ENCODE measurements around the gene PHACTR4. TPM values are rescaled to one million over a fixed set of nuclear protein-coding genes. Genes with fewer than 3 reads are reported as not detected.
"Not testable (repeated sequence)": the region's sequence is repeated elsewhere in the genome, so short reads cannot be mapped to it uniquely, and the experiment has no call there.

PHACTR4 gene
- total RNA-seq, 1 donor from 2014 or later: 10.3 TPM

- DNase-seq (ENCODE audit: low read depth in 2 of 2): no peak
Observed at GRCh38 chr1:28428990-28429520, 59.5 kb downstream of the PHACTR4 start.

GRCh38 chr1:28436211-28436769 lies 66.8 kb downstream of the PHACTR4 start:
- no peak for DNase-seq (ENCODE audit: low read depth in 2 of 2)

DNA sequence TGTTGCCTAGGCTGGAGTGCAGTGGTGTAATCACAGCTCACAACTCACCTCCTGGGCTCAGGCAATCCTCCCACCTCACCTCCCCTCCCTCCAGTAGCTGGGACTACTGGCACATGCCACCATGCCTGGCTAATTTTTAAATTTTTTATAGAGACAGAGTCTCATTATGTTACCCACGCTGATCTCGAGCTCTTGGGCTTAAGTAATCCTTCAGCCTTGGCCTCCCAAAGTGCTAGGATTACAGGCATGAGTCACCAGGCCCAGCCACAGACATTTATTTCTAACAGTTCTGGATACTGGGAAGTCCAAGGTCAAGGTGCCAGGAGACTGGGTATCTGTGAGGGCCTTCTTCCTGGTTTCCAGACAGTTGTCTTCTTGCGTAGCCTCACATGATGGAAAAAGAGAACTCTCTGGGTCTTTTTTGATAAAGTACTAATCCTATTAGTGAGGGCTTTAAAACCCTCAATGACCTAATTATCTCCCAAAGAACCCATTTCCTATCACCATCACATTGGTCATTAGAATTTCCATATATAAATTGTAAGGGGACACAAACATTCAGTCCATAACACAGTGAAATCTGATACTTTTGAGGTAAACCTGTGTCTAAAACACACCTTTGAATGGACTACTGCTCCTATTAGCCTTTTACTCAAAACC lies 67.9 kb downstream of the PHACTR4 start:
- peak; percentile 30 to 77 for DNase-seq (ENCODE audit: low read depth in 2 of 2)

GRCh38 chr1:28437924-28438699 lies 68.6 kb downstream of the PHACTR4 start:
- DNase-seq (ENCODE audit: low read depth in 2 of 2): peak; percentile 84 to 91

GRCh38 chr1:28439320-28439719 lies 69.8 kb downstream of the PHACTR4 start:
- no peak for DNase-seq (ENCODE audit: low read depth in 2 of 2)

GRCh38 chr1:28441674-28442073 lies 72.1 kb downstream of the PHACTR4 start:
- DNase-seq (ENCODE audit: low read depth in 2 of 2): no peak

DNA sequence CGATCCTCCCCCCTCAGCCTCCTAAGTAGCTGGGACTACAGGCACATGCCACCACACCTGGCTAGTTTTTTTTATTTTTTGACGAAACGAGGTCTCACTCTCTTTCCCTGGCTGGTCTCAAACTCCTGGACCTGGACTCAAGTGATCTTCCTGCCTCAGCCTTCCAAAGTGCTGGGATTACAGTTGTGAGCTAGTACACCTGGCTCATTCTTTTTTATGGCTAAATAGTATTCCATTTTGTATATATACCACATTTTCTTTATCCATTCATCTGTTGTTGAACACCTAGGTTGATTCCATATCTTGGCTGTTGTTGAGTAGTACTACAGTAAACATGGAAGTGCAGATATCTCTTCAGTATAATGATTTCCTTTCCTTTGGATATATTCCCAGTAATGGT lies 74.0 kb downstream of the PHACTR4 start:
- no peak for DNase-seq (ENCODE audit: low read depth in 2 of 2)

GRCh38 chr1:28447679-28448078 lies 78.1 kb downstream of the PHACTR4 start:
- DNase-seq (ENCODE audit: low read depth in 2 of 2): peak in 1 of 2 donors; percentile 64

GRCh38 chr1:28448094-28448611 lies 78.6 kb downstream of the PHACTR4 start:
- not testable (repeated sequence) for DNase-seq (ENCODE audit: low read depth in 2 of 2)

GRCh38 chr1:28449904-28450303 lies 80.4 kb downstream of the PHACTR4 start:
- DNase-seq (ENCODE audit: low read depth in 2 of 2): peak; percentile 23 to 74

- no peak for DNase-seq (ENCODE audit: low read depth in 2 of 2)
Observed at GRCh38 chr1:28450561-28450960, 81.0 kb downstream of the PHACTR4 start.

DNA sequence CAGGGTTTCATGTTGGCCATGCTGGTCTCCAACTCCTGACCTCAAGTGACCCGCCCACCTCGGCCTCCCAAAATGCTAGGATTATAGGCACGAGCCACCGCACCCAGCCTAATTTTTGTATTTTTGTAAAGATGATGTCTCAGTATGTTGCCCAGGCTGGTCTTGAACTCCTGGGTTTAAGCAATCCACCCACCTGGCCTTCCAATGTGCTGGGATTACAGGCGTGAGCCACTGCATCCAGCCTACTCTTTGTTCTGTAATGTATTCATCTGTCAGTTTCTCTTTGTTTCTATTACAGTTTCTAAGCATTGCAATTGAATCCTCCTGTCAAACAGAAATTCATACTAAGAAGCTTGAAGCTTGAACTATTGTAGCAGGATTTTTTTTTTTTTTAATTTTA lies 81.5 kb downstream of the PHACTR4 start:
- no peak for DNase-seq (ENCODE audit: low read depth in 2 of 2)

DNA sequence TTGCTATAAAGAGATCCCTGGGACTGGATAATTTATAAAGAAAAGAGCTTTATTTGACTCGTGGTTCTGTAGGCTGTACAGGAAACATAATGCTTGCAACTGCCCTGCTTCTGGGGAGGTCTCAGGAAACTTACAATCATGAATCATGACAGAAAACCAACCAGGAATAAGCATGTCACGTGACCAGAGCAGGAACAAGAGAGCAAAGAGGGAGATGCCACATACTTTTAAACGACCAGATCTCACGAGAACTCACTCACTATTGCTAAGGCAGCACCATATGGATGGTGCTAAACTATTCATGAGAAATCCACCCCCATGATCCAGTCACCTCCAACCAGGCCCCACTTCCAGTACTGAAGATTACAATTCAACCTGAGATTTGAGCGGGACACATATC lies 86.5 kb downstream of the PHACTR4 start:
- peak; percentile 90 to 91 for DNase-seq (ENCODE audit: low read depth in 2 of 2)

GRCh38 chr1:28457678-28458077 lies 88.1 kb downstream of the PHACTR4 start:
- no peak for DNase-seq (ENCODE audit: low read depth in 2 of 2)

GRCh38 chr1:28458237-28459228 lies 89.0 kb downstream of the PHACTR4 start:
- peak; percentile 38 to 88 for DNase-seq (ENCODE audit: low read depth in 2 of 2)

DNA sequence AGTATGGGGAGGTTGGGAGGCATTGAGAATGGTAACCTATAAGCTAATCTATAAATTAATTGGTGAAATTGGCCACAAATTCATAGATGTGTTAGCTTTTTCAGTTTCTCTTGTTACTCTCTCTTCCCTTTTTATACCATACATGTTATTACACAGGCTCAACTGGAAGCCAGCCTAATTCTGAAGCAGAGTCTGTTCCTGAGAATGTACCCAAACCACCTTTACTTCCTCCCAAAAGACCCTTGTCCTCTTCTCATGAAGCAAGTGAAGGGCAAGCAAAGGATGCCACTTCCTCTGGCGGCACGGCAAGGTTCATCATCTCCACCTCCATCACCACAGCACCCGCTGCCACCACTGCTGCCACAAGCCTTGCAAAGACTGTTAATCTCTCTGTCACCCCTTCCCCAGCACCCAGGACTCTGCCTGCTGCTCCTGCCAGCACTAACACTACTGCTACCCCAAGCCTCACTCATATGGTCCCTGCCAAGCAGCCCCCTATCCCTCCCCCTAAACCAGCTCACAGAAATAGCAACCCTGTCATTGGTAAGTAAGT lies 96.8 kb downstream of the PHACTR4 start:
- DNase-seq (ENCODE audit: low read depth in 2 of 2): no peak

DNA sequence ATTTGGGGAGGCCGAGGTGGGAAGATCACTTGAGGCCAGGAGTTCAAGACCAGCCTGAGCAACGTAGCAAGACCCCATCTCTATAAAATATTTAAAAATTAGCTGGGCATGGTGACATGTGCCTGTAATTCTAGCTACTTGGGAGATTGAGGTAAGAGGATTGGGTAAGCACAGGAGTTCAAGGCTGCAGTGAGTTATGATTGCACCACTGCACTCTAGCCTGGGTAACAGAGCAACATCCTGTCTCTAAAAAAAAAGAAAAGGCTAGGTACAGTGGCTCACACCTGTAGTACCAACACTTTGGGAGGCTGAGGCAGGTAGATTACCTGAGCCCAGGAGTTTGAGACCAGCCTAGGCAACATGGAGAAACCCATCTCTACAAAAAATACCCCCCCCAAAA lies 100.6 kb downstream of the PHACTR4 start:
- DNase-seq (ENCODE audit: low read depth in 2 of 2): no peak

- DNase-seq (ENCODE audit: low read depth in 2 of 2): not testable (repeated sequence)
Observed at GRCh38 chr1:28479497-28479896, 110.0 kb downstream of the PHACTR4 start.

- DNase-seq (ENCODE audit: low read depth in 2 of 2): no peak
Observed at GRCh38 chr1:28480308-28480707, 110.8 kb downstream of the PHACTR4 start.

GRCh38 chr1:28482138-28482537 lies 112.6 kb downstream of the PHACTR4 start:
- DNase-seq (ENCODE audit: low read depth in 2 of 2): no peak

DNA sequence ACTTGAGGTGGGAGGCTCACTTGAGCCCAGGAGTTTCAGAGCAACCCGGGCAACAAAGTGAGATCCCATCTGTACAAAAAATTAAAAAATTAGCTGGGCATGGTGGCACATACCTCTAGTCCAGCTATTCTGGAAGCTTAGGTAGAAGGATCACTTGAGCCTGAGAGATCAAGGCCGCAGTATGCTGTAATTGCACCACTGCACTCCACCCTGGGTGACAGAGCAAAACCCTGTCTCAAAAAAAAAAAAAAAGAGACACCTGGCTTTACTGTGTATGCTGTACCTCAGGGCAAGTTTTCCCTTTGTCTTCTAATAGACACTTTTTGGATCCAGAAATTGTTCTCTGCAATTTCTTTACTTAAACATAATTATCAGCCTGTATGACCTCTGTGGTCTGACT lies 113.2 kb downstream of the PHACTR4 start:
- no peak for DNase-seq (ENCODE audit: low read depth in 2 of 2)

Measured in lung microvascular endothelial cell (primary cell).